Measurements from ENCODE around the gene COPZ1.
"Not testable (repeated sequence)": the region's sequence is repeated elsewhere in the genome, so short reads cannot be mapped to it uniquely, and the experiment has no call there.

Gene COPZ1

GRCh38 chr12:54324617-54325441 is at the start of gene COPZ1:
TSS of gene COPZ1 (plus strand) at chr12:54325131. CDS start at chr12:54325164, 33 bp downstream.
- DNase-seq (ENCODE audit: low read depth) = peak; percentile 83

GRCh38 chr12:54276368-54276767 is 48.6 kb upstream of the COPZ1 start:
- no peak for DNase-seq (ENCODE audit: low read depth)

GRCh38 chr12:54277823-54278276 is 47.1 kb upstream of the COPZ1 start:
- no peak for DNase-seq (ENCODE audit: low read depth)

- DNase-seq (ENCODE audit: low read depth) = no peak
Measured at GRCh38 chr12:54279227-54279631, 45.7 kb upstream of the COPZ1 start.

GRCh38 chr12:54279632-54280467 is 45.1 kb upstream of the COPZ1 start, which contains the start of gene CBX5:
TSS of gene CBX5 (minus strand) at chr12:54280122. CDS start at chr12:54257650, 22,472 bp downstream.
- DNase-seq (ENCODE audit: low read depth) = peak; percentile 99

GRCh38 chr12:54280468-54281260 is 44.3 kb upstream of the COPZ1 start, which contains the start of gene HNRNPA1:
TSS of gene HNRNPA1 (plus strand) at chr12:54280726. CDS start at chr12:54280808, 82 bp downstream.
- peak; percentile 88 for DNase-seq (ENCODE audit: low read depth)

- not testable (repeated sequence) for DNase-seq (ENCODE audit: low read depth)
Measured at GRCh38 chr12:54281261-54281638, 43.7 kb upstream of the COPZ1 start.

- DNase-seq (ENCODE audit: low read depth) = not testable (repeated sequence)
Measured at GRCh38 chr12:54281694-54282093, 43.2 kb upstream of the COPZ1 start.

- DNase-seq (ENCODE audit: low read depth) = no peak
Measured at GRCh38 chr12:54282949-54283593, 41.9 kb upstream of the COPZ1 start.

- DNase-seq (ENCODE audit: low read depth) = not testable (repeated sequence)
Measured at GRCh38 chr12:54284070-54284780, 40.7 kb upstream of the COPZ1 start.

- no peak for DNase-seq (ENCODE audit: low read depth)
Measured at GRCh38 chr12:54285150-54286041, 39.5 kb upstream of the COPZ1 start.

GRCh38 chr12:54286042-54287030 is 38.6 kb upstream of the COPZ1 start:
- no peak for DNase-seq (ENCODE audit: low read depth)

- no peak for DNase-seq (ENCODE audit: low read depth)
Measured at GRCh38 chr12:54287261-54288157, 37.4 kb upstream of the COPZ1 start.

- no peak for DNase-seq (ENCODE audit: low read depth)
Measured at GRCh38 chr12:54292083-54292930, 32.6 kb upstream of the COPZ1 start.

- DNase-seq (ENCODE audit: low read depth) = no peak
Measured at GRCh38 chr12:54292931-54293241, 32.0 kb upstream of the COPZ1 start.

GRCh38 chr12:54294152-54294952 is 30.6 kb upstream of the COPZ1 start:
- peak; percentile 24 for DNase-seq (ENCODE audit: low read depth)

Data from activated T-helper 1 cell treated with Interleukin-2 at 50 U/mL for 16 hours (primary cell).